Measurements from ENCODE around the gene BICD1.

DNA sequence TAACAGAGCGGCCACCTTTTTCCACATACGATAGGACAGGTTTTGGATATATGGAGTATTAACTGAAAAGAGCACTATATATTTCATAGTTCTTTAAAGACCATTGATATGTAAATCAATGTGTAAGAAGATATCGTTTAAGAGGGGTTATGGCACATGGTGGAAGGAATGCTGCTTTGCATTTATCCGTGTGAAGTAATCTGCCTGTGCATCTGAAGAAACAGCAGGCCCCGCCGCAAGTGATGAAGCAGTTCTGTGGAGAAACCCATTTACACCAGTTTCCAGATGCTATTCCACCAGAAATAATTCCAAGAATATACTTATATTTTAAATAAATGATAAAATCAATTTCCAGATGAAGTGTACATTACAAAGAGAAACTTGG is 72.4 kb downstream of the BICD1 start:
- TF ChIP-seq POLR2A (IDR thresholded peaks at IDR 0.05) (no peak), EP300 (IDR thresholded peaks at IDR 0.05) (no peak)
- TF ChIP-seq, protein P1, sequence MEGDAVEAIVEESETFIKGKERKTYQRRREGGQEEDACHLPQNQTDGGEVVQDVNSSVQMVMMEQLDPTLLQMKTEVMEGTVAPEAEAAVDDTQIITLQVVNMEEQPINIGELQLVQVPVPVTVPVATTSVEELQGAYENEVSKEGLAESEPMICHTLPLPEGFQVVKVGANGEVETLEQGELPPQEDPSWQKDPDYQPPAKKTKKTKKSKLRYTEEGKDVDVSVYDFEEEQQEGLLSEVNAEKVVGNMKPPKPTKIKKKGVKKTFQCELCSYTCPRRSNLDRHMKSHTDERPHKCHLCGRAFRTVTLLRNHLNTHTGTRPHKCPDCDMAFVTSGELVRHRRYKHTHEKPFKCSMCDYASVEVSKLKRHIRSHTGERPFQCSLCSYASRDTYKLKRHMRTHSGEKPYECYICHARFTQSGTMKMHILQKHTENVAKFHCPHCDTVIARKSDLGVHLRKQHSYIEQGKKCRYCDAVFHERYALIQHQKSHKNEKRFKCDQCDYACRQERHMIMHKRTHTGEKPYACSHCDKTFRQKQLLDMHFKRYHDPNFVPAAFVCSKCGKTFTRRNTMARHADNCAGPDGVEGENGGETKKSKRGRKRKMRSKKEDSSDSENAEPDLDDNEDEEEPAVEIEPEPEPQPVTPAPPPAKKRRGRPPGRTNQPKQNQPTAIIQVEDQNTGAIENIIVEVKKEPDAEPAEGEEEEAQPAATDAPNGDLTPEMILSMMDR (IDR thresholded peaks at IDR 0.05): no peak

All from ovary (tissue), 3 donors.